ENCODE data around the gene CBLB.

GRCh38 chr3:105868742-105869530 lies at the start of gene CBLB:
- TF ChIP-seq EZH2phosphoT487 (IDR thresholded peaks at IDR 0.05; ENCODE audit: insufficient read depth, low read depth), result no peak
- TF ChIP-seq EZH2 (IDR thresholded peaks at IDR 0.05; ENCODE audit: insufficient read depth, poor library complexity, severe bottlenecking), result no peak
